ENCODE measurements around the gene CNIH2. TPM values are rescaled to one million over a fixed set of nuclear protein-coding genes. Genes with fewer than 3 reads are reported as not detected.
A peak's percentile ranks its signal among the peaks of the same experiment; 100 is the strongest.
"Not testable (repeated sequence)": the region's sequence is repeated elsewhere in the genome, so short reads cannot be mapped to it uniquely, and the experiment has no call there.

The CNIH2 gene
- total RNA-seq, 1 donor from 2014 or later: 0.59 TPM

DNA sequence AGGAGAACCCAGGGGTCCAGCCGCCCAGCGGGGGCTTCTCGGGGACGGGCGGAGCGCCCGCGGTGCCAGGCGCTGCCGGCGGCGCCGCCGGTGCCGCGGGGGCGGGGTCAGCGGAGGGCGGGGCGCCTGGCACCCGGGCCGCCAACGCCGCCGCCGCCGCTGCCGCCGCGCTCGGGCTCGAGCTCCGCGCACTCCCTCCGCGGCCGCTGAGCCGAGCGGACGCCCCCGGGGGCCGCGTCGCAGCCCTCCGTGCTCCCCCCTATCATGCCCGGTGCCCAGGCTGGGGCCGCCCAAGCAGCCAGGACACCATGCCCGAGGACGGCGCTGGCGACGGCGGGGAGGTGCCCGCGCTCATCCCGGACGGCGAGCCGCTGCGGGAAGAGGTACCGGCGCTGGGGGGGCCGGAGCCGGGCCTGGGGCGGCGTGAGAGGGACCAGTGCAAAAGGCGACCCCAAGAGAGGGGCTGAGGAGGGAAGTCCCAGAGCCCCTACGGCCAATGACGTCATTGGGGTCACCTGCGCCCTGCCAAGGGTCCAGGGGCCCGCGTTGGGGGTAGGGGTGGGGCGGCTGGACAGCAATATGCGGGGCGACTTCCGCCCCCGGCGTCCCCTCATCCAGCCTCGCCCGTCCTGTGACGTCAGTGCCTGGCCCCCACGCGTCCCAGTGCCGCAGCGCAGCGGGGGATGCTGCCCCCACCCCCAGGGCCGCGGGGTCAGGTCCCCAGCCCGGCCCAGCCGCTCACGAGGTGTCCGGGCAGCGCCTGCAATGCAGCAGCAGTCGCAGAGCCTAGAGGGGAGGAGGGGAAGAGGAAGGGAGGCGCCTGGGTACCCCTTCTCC lies 13.9 kb downstream of the CNIH2 start, which contains the start of gene TMEM151A:
TSS of gene TMEM151A (plus strand) at position 189 of the 837 bp plus-strand sequence. CDS start at position 309, 120 bp downstream.
- DNase-seq: no peak

DNA sequence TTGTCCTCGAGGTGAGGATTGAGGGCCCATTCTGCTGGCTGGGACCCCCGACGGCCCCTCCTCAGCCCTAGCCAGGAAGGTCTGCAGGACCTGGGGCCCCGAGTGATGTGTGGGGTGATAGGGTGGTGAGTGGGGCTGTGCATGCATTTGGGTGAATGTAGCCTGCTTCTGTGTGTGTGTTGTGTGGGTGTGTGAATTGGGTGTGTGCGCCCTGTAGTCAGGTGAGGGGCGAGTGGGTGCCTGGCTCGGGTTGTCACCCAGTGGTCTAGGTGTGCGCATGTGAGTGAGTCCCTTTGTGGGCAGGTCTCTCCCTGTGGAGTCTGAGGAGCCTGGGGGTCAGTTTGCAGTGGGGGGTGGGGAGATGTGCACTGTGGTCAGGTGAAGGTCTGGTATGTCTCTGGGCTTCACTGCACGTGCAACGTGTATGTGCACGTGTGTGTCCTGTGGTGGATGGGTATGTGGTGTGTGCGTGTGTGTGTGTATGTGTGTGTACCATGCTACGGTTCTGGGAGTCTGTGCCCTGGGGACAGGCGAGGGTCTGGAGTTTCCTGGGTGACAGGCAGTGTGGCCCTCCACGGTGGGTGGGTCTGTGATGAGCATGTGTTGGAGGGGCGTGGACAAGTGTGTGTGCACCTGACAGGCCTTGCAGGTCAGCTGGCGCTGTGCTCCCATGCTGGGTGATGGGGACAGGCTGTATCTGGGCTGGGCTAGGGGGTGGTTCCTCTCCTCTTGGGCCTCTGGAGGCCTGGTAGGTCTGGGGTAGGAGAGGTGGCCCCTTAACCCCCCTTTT lies 14.8 kb downstream of the CNIH2 start:
- DNase-seq: no peak

DNA sequence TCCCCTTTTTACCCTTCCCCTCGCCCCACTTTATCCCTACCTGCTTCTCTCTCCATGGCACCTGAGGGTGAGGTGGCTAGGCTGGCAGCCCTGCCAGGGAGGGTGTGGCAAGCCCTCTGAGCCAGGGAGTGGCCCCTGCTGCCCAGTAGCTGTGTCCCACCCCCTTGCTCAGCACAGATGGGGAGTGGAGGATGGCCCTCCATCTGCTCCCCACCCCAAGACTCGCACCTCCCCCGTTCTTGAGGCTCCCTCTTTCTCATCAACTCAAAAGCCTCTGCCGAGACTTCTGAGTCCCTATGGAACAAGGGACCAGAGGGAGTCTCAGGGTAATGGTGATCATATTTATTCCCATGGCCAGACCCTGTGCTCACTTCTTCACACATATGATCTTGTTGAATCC lies 15.4 kb downstream of the CNIH2 start:
- DNase-seq: no peak

DNA sequence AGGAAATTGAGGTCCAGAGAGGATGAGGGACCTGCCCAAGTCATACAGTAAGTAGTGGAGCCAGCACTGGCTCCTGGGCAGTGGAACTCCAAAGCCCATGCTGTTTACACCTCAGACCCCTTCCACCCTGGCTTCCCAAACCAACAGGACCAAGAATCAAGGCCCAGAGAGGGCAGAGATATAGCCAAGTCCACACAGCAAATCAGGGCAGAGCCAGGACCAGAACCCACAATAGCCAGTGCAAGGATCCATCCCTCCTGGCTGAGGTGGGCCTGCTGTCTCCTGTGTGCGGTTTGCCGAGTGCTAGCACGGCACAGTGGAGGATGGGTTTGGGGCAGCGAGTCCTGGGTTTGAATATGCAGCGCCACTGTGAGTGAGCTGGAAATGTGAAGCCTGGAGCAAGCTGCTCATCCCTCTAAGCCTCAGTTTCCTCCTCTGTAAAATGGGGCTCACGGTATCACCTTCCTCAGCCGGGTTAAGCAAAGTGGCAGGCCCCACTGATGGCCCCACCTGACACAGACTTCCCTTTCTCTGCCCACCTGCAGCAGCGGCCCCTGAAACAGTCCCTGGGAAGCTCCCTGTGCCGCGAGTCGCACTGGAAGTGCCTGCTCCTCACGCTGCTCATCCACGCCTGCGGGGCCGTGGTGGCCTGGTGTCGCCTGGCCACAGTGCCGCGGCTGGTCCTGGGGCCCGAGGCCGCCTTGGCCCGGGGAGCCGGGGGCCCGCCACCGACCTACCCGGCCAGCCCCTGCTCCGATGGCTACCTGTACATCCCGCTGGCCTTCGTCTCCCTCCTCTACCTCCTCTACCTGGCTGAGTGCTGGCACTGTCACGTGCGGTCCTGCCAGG lies 16.0 kb downstream of the CNIH2 start:
- no peak for DNase-seq

DNA sequence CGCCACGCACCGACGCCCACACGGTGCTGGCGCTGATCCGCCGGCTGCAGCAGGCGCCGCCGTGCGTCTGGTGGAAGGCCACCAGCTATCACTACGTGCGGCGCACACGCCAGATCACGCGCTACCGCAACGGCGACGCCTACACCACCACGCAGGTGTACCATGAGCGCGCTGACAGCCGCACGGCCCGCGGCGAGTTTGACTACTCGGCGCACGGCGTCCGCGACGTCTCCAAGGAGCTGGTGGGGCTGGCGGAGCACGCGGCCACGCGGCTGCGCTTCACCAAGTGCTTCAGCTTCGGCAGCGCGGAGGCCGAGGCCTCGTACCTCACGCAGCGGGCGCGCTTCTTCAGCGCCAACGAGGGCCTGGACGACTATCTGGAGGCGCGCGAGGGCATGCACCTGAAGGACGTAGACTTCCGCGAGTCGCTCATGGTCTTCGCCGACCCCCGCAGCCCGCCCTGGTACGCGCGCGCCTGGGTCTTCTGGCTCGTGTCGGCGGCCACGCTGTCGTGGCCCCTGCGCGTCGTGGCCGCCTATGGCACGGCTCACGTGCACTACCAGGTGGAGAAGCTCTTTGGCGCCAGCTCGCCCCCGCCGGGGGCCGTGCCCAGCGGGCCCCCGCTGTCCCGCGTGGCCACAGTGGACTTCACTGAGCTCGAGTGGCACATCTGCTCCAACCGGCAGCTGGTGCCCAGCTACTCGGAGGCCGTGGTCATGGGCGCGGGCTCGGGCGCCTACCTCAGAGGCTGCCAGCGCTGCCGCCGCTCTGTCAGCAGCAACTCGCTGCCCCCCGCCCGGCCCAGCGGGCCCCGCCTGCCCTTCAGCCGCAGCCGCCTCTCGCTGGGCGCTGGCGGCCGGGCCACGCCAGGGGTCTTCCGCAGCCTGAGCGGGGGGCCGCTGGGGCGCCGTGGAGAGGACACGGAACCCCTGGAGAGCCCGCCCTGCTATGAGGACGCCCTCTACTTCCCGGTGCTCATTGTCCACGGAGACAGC lies 16.9 kb downstream of the CNIH2 start:
- DNase-seq: no peak

DNA sequence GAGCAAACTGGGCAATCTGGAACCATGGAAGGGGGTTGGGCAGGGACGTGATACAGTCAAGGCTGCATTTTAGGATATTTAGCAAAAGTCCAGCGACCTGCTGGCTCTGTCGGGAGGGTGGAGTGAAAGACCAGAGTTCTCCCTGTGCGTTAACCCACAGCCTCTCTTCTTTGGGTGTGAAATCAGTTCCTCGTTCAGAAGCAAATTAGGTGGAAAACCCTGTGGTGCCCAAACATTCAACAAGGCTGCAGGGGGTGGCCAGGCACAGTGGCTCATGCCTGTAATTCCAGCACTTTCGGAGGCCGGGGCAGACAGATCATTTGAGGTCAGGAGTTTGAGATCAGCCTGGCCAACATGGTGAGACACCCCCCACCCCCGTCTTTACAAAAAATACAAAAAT lies 19.6 kb downstream of the CNIH2 start:
- DNase-seq: no peak

DNA sequence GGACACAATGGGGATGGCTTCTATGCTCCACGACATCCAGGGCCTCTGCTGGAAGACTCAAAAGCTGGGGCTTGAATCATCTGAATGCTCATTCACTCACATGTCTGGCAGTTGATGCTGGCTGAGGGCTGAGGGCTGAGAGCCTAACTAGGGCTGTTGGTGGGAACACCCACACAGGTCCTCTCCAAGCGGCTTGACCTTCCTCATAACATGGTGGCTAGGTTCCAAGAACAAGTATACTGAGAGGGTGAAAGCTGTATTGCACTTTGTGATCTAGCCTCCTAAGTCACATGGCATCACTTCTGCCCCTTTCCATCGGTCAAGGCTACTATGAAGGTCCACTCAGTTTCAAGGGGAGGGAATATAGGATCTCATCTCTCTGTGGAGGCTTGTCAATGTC lies 21.2 kb downstream of the CNIH2 start:
- no peak for DNase-seq

DNA sequence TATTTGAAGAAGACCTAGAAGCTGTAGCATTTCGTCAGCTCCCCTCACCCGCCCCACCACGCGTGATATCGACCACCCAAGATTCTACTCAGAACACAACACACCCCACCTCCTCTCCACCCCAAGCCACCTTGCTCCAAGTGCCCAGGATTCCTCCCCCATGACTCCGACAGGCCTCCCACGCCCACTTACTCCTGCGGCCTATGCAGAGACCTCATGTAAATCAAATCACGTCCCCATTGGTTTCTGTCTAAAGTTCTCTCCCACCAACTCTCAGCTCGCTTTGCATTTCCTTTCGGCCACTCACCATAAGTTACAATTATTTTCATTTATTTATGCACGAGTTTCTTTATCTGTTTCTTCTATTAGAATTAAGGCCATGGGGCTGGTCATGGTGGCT lies 24.7 kb downstream of the CNIH2 start:
- no peak for DNase-seq

DNA sequence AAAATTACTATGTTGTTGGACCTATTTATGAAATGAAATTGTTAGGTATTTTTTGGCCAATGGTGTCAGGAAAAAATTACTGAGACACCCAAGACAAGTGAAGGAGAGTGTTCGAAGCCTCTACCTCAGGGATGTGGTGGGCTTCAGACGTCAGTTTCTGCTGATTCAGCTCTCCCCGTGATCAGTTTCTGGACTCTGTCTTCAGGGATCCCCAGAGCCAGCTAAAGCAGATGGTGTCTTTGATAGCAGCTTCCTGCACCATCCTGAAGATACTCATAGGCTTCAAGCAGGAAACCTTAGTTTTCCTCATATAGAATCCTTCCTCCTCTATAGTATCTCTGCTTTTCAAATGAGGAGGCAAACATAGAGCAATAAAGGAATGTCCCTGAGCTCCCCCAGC lies 31.5 kb downstream of the CNIH2 start:
- no peak for DNase-seq

DNA sequence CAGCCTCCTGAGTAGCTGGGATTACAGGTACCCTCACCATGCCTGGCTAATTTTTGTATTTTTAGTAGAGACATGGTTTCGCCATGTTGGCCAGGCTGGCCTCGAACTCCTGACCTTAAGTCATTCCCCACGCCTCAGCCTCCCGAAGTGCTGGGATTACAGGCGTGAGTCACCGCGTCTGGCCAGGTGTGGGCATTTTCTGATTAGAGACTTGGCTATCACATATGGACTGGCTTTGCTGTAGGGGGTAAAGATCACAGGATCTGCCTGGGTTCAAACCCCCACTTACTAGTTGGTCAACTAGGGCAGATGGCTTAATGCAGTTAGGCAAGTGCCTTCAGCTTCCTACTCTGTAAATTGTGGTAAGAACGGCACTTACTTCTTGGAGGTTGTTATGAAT lies 32.3 kb downstream of the CNIH2 start:
- no peak for DNase-seq

DNA sequence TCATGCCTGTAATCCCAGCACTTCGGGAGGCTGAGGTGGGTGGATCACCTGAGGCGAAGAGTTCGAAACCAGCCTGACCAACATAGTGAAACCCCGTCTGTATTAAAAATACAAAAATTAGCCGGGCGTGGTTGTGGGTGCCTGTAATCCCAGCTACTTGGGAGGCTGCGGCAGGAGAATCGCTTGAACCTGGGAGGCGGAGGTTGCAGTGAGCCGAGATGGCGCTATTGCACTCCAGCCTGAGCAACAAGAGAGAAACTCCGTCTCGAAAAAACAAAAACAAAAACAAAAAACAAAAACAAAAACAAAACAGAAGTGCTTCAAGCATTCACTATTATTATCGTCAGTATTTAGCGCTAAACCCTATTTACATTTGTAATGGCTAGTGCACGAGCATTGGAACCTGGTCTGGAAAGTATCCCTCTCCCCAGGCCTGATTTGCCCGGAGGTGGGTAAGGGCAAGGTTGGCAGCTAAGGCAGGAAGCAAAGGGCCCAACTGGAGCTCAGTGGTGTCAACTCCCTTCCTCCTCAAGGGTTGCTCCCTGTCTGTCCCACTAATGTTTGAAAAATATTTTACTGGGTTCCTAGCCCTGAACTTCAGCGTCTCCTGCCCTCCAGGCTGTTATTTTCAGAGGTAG lies 32.9 kb downstream of the CNIH2 start:
- DNase-seq: not testable (repeated sequence)

DNA sequence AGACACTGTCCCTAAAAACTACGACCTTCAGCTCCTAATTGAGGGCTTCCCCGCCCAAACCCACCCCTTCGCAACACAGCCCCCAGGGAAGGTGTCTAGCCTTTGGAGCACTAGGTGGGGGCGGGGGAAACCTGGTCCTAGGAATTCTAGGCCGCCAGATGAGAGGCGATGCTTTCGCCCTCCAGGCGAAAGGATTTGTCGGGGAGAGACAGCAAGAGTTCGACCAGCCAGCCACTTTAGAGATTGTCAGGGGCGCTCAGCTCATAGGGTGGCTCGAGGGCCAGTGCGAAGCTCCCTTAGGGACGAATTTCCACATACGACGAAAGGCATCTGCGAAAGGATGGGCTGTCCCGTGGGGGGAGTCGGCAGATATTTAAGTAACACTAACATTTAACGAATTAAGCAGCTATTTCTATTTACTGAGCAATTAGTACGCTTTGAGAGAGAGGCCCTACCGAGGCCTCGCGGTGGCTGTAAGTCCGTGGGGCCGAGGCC lies 33.5 kb downstream of the CNIH2 start:
- no peak for DNase-seq

DNA sequence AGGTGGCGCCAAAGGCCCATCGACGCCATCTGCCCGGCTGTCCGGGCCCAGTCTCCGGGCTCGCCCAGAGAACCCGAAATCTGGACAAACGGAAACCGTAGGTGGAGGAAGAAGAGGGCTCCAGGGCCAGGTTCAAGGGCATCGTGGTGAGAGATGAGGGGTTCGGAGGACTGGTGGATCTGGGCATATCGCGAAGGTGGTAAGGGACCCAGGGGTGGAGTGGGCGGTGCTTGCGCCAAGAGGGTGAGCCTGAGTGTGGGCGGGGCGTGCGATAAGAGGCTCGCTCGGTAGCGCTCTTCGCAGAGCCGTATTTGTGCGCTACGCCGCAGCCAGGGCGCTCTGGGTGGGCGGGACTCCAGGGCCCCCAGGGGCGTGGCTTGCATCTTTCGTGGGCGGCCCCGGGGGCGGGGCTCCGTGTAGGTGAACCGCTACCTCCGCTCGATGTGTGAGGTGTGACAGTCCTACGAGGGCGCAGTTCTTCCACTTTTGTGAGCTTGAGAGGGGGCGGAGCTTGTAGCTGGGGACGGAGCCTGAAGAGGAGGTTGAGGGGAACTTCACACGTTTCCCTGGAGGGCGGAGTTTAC lies 34.1 kb downstream of the CNIH2 start:
- peak; percentile 88 for DNase-seq

DNA sequence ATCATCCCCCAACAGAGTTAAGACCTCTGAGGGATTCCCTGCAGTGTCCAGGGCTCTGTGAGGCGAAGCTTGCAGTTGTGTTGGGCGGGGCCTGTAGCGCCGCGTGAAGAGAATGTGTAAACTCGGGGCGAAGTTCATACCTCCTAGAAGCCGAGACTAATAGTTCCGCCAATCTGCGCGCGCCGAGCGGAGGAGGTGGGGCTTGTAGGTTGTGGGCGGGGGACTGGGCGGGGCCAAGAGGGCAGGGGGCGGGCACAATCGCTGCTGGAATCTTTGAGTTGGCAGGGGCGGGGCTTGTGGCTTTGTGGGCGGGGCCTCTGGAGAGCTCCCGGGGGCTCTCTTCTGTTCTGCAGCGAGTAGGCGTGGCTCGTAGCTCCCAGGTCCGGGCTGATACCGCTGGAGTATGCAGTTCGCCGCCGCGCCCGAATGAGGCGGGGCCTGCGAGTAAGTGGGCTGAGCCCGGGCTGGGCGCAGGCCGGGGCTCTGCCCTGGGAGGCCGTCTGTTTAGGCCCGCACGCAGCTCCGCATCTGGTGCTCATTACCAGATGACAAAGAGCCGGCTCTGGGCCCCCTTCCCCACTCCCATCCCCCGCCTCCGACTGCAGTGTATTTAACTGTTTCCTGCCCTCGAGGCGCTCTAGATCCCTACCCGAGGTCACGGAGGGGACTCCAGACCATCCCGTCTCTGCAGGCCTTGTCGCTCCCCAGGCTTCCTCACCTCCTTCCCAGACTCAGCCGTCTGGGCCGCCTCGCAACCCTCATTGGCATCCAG lies 34.8 kb downstream of the CNIH2 start:
- peak; percentile 99 for DNase-seq

DNA sequence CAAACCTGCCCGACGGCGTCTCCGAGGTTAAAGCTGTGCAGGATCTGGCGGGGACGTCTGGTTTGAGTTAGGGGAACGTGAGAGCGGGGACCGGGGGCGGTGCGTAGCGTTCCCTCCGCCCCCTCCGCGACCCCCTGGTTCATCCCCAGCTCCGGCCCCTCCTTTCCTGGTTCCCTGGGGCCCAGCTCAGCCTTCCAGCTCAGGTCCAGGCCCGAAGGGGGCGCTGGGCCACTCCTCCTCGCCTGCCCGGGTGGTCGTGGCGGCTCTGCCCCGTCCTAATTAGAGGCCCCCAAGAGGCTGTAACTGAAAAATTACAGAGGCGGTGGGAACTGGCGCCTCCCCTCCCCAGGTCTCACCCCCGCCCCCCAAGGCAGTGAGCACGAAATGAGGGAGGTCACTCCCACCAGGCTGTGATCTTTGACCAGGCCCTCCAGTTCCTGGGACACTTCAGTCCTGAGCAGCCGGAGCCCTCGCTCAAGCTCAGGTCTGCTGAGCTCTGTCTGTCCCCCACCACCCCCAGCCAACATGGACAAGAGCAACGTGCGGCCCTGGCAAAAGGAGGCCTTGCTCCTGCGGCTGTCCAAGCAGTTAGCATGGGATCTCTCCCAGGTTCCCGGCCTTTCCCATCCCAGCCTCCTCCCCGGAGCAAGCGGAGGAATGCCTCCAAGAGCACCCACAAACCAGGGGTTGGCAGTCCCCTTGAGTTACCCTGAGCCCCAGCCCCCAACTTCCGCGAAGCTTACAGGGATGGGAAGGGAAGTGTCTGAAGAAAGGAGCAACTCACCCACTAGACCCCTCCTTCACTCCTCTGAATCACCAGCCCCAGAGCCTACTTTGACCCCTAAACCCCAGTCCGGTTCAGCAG lies 35.6 kb downstream of the CNIH2 start:
- peak; percentile 98 for DNase-seq

DNA sequence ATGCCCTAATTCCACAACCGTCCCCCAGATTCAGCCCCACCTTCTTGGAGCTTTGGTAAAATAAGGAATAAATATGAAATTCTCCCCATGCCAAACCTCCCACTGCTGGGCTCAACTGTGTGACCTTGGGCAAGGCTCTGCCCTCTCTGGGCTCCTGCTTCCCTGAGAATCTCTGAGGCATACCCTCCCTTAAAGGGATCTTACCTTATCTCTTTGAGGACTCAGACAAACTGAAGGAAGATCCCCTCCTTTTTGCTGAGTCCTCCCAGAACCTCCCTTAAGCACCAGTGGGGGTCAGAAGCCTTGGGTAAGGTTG lies 36.2 kb downstream of the CNIH2 start:
- no peak for DNase-seq

DNA sequence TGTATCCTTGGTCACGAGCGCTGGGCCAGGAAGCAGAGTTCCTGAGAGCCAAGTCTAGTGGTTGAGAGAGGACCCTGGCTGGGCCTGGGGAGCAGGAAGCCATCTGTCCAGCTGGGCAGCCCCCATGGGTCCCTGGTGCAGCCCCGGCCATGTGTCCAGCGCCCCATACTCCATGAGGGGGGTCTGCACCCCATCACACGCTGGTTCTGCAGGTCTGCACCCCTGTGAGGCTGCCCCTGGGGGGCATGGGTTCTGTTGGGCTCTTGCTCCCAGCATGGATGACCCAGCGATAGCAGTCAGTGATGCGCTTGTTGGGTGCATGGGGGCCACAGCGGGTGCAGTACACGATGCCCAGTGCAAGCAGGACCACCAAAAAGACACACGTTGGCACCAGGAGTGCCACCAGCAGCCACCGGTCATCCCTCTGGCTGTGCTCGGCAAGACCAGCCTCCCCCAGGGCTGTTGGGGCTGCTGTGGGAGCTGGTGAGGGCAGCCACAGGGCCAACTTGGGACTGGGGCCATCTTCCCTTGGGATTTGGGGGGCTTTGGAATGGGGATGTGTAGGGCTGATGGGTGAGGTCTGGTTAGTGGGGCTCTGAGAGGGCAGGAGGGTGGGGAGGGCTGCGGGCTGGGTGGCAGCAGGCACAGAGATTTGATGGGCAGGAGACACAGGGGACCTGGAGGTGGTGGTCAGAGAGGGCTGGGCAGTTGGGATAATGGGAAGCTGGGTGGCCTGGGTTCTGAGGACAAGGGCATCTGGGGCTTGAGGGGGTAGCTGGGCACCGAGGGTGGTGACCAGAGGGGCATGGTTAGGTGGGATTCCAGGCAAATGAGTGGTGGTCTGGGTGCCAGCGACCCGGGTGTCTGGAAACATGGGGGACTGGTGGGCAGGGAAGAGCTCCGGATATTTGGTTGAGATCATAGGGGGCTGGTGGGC lies 36.9 kb downstream of the CNIH2 start:
- no peak for DNase-seq

All from skin of body (tissue), 2 donors.